GM19328 (cell line): ENCODE results near the gene LYPD6B.

Source experiments
- ATAC-seq: cut with Tn5 transposase; IDR thresholded peaks from one replicate; pipeline ENCODE4 v1.9.1; 2021; ENCODE audit warnings: mild to moderate bottlenecking, moderate library complexity; ENCODE audit not compliant: unreplicated experiment

The LYPD6B gene

DNA sequence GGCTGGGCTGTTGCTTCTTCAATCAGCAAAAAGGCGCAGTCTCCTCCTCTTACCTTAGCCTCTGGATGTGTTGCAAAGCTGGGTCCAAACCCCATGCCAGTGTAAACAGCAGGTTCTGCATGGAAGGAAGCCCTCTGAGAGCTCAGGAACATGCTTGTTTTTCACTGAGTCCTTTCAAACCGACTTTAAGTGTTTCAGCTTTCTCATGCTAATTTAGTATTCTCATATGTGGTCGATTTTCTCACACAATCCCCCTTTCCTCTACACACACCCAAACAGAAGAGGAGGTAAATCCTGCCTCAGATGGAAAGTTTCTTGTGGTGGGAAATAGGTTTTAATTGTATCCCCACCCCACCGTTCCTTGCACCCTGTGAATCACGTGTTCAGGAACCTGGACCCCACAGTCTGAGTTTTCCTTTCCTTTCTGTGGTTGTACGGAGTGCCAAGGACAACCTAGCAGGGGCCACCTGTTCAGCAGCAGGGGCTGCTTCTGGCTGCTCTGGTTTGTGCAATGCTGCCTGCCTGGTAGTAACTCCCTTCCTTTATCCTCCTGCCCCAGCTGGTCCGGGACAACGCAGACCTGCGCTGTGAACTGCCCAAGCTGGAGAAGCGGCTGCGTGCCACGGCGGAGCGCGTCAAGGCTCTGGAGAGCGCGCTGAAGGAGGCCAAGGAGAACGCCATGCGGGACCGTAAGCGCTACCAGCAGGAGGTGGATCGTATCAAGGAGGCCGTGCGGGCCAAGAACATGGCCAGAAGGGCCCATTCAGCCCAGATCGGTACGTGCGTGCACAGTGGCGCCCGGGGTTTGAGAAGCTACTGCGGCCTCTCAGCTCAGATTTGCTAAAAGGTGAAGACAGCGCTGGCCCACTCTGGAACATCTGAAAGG is 28.7 kb upstream of the LYPD6B start:
- ATAC-seq, result no peak

DNA sequence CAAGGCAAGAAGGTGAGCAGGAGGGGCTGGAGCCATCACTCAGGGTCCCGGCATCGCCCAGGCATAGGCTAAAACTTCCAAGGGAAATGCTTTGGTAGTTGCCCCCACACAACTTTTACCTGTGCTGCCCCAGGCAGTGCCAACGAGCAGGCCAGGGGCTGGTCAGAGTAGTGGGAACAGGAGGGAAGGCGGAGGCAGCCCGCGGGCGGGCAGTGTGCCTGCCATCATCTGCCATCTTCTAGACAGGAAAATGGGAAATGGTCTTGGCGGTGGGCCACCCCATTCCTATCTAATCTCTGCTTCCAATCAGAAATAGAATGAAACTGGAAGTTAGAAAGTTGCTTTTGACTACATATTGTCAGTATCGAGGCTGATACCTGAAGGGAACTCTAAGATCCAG is 26.0 kb upstream of the LYPD6B start:
- ATAC-seq, result no peak

DNA sequence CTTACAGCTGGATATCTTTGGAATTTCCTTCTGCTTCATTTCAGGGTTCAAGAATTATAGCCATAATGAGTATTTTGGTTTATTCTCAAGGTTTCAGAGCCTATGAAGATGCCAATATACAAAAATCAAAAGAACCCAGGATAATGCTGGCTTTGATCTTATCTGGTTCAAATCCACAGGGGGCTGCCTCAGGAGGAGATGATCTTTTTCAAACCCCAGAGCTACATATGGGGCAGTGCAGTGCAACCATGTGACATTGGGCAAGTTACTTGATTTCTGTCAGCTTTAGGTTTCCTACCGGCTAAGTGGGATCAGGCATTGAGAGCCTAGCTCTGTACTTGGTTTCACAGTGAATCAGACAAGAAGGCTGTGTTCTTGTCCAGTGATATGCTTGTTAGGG is 23.0 kb upstream of the LYPD6B start:
- no peak for ATAC-seq

DNA sequence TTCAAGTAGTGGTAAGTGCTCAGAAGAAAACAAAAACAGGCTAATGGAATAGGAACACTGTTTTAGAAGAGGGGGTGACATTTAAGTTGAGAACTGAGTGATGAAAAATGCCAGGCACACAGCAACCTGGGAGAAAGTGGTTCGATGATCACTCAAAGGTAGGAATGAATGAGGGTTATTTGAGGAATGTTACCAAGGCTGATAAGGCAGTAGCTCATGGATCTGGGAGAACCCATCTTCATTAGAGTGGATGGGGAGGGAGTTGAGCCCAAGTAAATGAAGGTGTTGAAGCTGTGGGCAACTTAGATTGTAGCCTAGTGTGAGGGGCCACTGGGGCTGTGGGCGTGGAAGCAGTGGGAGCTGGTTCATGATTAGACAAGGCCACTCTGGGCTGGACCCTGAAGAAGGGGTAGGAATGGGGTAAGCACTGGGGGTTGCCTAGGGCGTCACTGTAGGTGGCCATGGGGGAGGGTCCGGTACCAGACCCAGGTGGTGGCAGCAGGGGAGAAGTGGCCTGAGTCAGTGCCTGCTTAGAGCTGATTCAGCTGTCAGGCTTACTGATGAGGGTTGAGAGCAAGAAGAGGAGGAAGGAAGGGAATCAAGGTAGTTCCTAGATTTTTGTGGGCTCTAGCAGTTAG is 22.5 kb upstream of the LYPD6B start:
- ATAC-seq, result no peak

DNA sequence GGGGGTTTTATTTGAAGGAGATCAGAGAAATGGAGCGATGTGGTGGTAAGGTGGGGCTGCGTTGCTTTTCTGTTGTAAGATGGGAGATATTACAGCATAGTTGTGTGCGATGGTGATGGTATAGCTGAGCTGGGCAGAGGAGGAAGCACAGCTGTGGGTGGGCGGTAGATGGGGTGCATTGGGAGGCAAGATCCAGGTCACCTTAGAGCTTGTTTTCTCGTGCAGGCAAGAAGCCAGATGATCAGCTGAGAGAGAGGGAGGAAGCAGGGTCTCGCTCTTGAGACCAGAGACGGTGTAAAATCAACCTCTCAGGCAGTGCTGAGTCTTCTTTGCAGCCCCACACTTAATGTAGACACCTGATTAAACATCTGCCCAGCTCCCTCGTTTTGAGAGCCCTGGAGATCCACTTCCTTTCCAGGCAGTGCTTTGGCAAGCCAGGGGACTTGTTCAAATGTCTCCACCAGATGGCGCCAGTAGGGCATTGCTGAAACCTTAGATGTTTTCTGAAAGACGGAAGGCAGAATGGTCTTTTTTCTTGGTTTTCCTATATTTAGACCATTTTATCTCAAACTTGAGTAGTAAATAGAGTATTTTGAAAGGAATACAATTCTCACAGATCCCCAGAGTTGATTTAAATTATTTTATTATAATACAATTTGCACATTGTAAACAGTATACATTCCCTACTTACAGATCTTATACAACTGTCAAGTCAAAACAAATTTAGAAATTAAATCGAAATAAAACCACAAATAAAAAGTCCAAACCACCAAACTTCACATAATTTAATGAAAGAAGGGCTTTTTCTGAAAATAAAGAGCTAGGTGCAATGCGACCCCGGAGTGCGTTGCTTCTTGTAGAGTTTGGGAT is 21.1 kb upstream of the LYPD6B start:
- ATAC-seq, result no peak

DNA sequence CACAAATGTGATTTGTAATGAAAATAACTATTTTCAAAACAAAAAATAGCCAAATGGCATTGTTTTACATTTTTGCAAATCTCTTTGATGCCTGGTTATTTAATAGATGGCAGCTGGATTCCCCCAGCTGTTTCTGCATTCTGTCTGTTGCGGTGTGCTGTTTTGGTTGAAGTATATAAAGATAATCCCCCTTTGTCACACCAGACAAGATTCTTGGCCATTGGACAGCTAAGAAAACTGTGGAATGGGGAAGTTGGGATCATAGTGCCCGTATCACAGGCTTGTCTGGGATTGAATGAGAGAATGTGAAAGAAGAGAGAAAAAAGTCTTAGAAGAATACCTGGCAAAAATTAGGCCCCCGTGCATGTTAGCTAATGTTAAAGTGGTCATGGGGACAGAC is 19.5 kb upstream of the LYPD6B start:
- ATAC-seq, result no peak

DNA sequence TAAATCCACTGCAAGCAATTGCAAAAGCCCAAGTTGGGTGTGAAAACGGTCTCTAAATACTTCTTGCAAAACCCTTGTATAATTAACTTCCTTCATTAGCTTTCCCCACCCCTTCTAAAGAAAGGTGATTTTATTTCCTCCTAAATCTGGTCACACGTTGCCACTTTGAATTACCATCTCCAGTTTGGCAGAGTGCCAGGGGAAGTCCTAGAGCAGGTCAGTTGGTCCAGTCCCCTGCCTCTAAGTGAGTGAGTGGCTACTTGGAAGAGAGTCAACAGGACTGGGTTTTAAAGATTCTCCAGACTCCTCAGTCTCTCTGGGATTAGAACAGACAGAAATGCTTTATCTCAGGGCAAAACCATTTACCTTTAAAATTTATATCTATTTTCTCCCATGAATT is 18.7 kb upstream of the LYPD6B start:
- ATAC-seq, result no peak

DNA sequence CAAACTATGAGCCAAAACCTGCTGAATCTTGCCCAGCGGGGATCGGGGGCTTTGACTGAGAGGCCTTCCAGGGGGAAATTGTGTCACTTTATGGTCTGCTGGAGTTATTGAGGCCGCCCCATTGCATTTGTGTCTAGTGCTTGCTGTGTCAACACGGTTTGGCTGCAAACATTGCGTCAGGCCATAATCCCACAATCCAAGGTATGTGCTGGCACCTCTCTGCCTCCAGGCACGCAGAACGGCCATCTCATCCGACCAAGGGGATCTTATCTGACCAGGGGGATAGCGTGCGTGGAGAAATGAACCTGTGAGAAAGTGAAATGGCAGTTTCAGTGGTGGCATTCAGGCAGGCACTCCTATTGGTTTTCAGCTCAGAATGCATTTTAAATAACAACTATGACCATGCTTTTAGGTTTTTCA is 18.1 kb upstream of the LYPD6B start:
- ATAC-seq, result peak; percentile 39

DNA sequence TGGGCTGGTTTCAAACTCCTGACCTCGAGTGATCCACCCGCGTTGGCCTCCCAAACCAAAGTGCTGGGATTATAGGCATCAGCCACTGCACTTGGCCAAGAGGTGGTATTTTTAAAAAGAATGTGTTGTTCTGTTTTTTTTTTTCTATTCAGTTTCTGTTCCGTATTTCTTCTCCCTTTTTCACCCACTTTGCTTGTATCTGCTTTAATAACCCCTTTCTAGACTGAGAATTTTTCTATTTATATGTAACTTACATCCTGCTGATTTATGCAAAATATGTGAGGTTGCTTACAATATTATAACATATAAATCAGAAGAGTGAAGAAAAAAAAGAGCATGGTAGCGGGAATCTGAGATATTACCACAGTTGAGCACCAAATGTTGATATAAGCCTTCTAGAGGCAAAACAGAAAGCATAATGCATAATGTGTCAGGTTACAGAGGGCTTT is 17.2 kb upstream of the LYPD6B start:
- peak; percentile 54 for ATAC-seq

DNA sequence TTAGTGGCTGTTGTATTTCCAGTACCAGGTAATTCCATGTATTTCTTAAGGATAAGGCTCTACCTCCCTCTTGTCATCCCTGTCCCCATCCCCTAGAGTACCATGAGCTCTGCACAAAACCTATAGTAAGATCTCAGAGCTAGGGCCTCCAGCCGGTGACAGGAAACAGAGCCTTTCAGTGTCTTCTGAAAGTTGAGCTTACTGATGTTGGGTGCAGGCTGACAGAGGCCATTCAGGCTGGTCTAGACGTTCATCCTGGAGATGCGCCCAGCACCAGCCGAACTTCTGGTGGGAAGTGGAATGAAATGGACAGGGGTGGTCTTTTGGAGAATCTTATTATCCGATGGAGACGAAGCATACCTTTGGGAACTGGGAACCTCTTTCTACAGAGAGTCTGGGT is 16.7 kb upstream of the LYPD6B start:
- ATAC-seq, result peak; percentile 46

DNA sequence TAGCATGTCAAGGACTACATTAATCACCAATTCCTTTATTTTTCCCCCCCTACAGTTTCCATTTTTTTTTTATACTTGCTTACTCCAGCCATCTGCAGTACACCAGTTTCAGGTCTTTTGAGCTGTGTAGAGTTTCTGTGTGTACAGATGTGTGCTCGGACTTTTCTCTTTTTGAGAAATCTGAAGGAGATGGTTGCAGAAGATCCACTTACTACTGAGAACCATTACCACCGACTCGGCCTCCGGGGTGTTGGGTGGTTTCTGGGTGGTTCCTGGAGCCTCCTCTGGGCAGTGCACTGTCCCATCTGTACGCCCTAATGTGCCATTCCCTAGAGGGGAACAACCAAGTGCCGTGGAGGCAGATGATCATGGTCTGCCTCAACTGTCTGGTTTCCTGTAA is 15.4 kb upstream of the LYPD6B start:
- no peak for ATAC-seq

DNA sequence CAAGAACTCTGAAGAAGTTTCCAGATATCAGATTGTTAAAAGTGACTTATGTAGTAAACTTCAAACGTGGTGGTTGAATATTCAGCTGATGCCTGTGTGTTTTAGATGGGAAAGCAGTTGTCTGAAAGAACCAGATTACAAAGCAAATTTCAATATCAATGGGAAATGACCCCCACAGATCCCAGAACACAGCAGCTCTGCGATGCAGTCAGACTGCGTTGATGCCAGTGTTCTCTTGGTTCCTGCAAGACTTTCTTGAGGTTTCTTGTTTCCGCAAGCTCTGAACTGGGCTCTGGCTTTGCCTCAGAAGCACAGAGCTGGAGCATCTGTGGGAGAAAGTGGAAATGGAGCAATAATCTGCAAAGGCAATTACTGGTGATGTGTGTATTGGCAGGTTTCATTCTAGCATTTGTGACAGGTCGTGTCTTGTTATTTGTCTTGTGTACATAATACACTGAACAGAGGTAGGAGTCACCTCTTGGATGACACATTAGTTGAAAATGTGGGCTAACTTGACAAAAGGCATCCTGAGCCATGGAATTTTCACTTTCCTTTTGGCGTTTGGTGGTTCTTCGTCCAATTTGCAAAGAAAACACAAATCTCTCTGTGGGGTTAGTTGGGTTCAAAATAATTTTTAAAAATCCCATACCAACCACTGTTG is 10.8 kb upstream of the LYPD6B start:
- ATAC-seq, result no peak

DNA sequence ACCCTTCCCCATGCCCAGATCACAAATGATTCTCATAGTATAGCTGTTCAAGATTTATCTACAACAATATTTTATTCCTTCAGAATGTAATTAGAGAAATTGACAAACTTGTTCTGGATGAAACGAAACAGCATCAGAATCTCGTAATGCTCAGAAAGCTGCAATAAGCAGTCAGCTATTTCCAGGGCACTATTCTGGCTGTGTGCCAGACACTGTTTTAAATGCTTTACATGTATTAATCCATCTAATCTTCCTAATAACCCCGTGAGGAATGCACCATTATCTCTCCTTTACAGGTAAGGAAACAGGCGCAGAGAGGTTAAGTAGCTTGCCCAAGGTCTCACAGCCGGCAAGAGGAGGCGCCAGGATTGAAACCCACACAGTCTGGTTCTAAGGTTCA is 10.1 kb upstream of the LYPD6B start:
- ATAC-seq, result no peak

DNA sequence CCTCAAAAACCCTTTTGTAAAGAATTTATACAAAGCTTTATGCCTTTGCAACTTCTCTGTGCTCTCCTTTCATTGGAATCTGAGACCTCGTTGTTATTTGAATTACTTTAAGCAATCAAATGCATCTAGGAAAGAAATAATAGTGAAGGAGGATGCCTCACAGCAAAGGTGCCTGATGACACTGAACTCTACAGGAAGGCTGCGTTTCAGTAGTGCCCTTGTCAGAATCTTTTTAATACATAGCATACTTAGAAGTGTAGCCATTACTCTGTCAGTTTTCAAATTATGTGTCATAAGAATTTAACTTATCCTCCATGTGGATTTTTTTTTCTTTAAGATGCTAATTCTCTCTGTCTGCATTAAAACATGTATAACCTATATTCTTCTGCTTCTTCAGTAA is 9.6 kb upstream of the LYPD6B start:
- no peak for ATAC-seq

DNA sequence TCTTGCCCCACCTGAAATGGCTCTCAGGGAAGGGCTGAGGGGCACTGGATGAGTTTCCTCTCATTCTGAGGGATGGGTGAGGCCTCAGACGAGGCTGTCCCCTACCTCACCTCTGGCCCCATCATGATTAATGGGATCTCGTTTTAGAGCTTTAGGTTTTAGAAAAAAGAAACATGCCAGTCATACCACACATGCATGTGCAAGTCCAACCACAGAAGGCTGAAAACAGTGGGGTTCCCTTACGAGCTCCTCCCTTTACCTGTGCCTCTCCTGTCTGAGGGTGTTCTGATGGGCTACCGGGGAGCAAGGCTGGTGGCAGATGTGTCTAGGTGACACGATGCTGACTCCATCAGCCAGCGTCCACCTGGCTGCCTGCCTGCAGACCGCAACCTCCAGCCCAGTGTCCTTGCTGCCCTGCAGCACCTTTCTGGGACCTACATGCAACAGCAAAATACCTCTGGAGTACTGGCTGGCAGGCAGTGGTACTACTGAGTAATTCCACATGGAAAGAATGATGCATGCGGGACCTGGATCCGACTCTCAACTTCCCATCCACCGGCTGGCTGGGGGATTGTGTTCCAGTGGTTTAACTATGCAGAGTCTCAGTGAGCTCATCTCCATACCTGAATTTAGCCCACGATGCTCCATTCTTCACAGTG is 9.1 kb upstream of the LYPD6B start:
- ATAC-seq, result no peak

DNA sequence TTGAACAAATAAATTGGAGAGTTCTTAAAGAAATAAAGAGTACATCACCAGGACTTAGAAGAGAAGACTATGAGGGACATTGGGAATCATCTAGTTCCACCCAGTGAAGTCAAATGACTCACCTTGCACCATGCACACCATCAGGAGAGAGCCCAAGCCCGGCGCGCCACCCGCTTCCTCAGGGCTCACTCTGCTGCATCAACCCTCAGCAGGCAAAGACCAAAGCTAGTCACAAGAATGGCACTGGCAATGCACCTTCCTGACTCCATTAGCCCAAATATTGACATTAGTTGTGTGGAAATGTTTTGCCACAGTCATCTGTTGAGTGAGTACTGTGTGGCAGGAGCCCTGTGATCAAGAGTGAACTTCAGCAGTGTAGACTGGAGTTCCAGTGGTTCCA is 7.1 kb upstream of the LYPD6B start:
- no peak for ATAC-seq

DNA sequence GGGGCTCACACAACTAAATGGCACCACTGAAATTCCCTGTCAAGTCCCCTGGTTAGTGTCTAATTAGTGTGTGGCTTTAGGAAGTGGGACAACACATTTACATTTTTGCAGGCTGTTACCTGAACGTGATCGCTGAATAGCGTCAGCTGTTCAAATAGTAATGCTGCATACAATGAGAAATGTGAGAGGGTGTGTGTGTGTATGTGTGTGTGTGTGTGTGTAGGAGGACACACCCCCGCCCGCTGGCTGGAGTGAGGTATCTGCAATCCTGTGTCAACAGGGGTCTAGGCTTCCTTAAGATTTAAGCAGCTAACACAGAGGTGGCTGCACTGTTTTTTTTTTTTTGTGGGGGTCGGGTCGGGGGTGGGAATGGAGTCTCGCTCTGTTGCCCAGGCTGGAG is 4.8 kb upstream of the LYPD6B start:
- ATAC-seq, result no peak

DNA sequence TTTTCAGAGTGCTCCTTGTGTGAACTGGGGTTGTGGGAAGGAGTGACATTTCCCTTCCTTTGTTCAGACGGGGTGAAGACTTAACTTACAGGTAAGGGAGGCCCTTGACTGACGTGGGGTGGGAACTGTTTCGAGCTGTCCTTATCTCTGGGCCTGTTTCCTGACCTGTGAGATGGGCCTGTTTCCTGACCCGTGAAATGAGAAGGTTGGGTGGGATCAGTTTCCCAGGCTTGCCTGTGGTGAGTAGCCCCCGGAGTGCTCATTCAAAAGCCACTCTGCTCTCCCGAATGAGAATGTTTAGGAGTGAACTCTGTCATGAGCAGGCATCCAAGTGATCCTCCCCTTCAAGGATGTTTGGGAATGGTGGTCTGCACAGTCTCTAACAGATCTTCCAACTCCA is 4.1 kb upstream of the LYPD6B start:
- no peak for ATAC-seq

DNA sequence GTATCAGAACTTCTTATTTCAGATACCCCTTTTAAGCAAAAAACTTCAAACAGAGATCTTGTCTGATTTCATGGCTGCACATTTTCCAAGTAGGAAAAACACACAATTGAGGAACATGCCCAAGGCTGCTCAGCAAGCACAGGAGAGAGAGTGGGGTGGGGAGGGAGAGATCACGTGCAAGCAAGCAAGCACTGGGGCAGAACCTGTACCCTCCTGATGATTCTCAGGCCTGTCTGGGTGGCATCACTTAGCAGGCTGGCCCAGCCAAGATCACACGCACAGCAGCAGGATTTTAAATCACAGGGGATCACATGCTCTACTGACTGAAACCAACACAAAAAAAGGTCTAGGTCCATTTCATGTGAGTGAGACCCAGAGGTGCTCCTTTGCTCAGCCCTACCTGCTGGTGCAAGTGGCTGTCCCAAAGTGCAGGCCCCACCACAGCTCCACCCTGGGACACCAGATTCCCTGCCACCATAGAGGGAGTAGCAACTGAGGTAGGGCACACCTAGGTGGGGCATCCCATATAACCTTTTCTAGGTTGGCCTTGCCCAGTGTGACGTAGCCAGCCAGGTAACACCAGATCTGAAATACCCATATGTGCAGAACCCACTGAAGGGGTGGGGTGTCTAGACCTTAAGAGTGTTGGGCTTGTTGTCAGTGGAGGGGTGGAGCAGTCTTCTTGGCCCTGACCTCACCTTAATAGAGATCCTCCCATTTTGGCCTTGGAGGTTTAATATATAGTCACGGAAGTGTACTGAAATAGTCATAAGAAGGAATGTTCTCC is 1.8 kb upstream of the LYPD6B start:
- no peak for ATAC-seq

DNA sequence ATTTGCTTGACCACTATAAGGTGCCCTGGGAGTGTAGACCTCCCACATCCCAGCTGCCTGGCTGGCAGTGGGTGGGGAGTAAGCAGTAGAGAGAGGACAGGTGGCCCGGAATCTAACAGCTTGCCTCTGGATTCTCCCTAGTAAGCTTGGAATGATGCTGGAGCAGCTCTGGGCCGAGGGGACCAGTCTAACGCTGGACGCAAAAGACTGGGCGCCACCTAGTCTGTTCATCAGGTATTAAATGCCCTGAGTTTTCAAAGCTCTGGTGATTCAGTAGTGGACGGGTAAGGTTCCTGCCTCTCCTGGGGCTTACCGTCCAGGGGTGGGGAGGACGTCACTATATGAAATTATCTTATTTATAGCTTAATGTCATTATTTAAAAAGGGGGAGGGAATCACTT is 648 bp upstream of the LYPD6B start:
- no peak for ATAC-seq
